ENCODE data around the gene RAB1B. TPM values are rescaled to one million over a fixed set of nuclear protein-coding genes. Genes with fewer than 3 reads are reported as not detected.
A peak's percentile ranks its signal among the peaks of the same experiment; 100 is the strongest.
"Not testable (repeated sequence)": the region's sequence is repeated elsewhere in the genome, so short reads cannot be mapped to it uniquely, and the experiment has no call there.

RAB1B gene
- total RNA-seq, 1 donor from 2014 or later = 139 TPM

GRCh38 chr11:66275396-66275795 is 7.0 kb downstream of the RAB1B start:
- DNase-seq (ENCODE audit: low spot score) = no peak
- H3K27ac Mint-ChIP-seq = no peak overlapping the region
- peaks cover 55% of the 10 kb centered on the region for H3K36me3 Mint-ChIP-seq (ENCODE audit: low read depth)
- H3K9me3 Mint-ChIP-seq = no peaks in the 10 kb centered on the region
- peaks cover 10% of the 10 kb centered on the region for H3K27me3 Mint-ChIP-seq (ENCODE audit: low read depth)
- intact Hi-C loops (cut with micrococcal nuclease) = no loop called here
- H3K4me3 Mint-ChIP-seq (ENCODE audit: low read depth) = no peak overlapping the region
- peaks cover 13% of the 10 kb centered on the region for H3K4me1 Mint-ChIP-seq (ENCODE audit: low read depth)

GRCh38 chr11:66275984-66276612 is 7.7 kb downstream of the RAB1B start:
- Mint-ChIP-seq H3K4me1 (ENCODE audit: low read depth) (peaks cover 11% of the 10 kb centered on the region), H3K27me3 (ENCODE audit: low read depth) (peaks cover 14% of the 10 kb centered on the region), H3K27ac (no peak overlapping the region), H3K4me3 (ENCODE audit: low read depth) (no peak overlapping the region), H3K9me3 (no peaks in the 10 kb centered on the region), H3K36me3 (ENCODE audit: low read depth) (peaks cover 50% of the 10 kb centered on the region)
- intact Hi-C loops (cut with micrococcal nuclease) = no loop called here
- no peak for DNase-seq (ENCODE audit: low spot score)

- H3K4me3 Mint-ChIP-seq (ENCODE audit: low read depth); H3K9me3 Mint-ChIP-seq; DNase-seq (ENCODE audit: low spot score); H3K27ac Mint-ChIP-seq; intact Hi-C loops (cut with micrococcal nuclease): not testable (repeated sequence)
- H3K36me3 Mint-ChIP-seq (ENCODE audit: low read depth) = peaks cover 49% of the 10 kb centered on the region
- peaks cover 14% of the 10 kb centered on the region for H3K27me3 Mint-ChIP-seq (ENCODE audit: low read depth)
- H3K4me1 Mint-ChIP-seq (ENCODE audit: low read depth) = peaks cover 11% of the 10 kb centered on the region
Observed at GRCh38 chr11:66276619-66277018, 8.2 kb downstream of the RAB1B start.

- intact Hi-C loops (cut with micrococcal nuclease); H3K4me3 Mint-ChIP-seq (ENCODE audit: low read depth); H3K9me3 Mint-ChIP-seq; DNase-seq (ENCODE audit: low spot score); H3K27ac Mint-ChIP-seq: not testable (repeated sequence)
- H3K36me3 Mint-ChIP-seq (ENCODE audit: low read depth) = peaks cover 45% of the 10 kb centered on the region
- H3K27me3 Mint-ChIP-seq (ENCODE audit: low read depth) = peaks cover 14% of the 10 kb centered on the region
- peaks cover 12% of the 10 kb centered on the region for H3K4me1 Mint-ChIP-seq (ENCODE audit: low read depth)
Observed at GRCh38 chr11:66277064-66277463, 8.6 kb downstream of the RAB1B start.

- DNase-seq (ENCODE audit: low spot score) = peak; percentile 41
- H3K27me3 Mint-ChIP-seq (ENCODE audit: low read depth) = peaks cover 14% of the 10 kb centered on the region
- no peaks in the 10 kb centered on the region for H3K9me3 Mint-ChIP-seq
- peaks cover 38% of the 10 kb centered on the region for H3K36me3 Mint-ChIP-seq (ENCODE audit: low read depth)
- no peak within 1 kb of the TSS for H3K27ac Mint-ChIP-seq
- peak within 1 kb of the TSS; percentile 68 for H3K4me3 Mint-ChIP-seq (ENCODE audit: low read depth)
- peaks cover 16% of the 10 kb centered on the region for H3K4me1 Mint-ChIP-seq (ENCODE audit: low read depth)
- intact Hi-C loops (cut with micrococcal nuclease) = no loop called here
Observed at GRCh38 chr11:66277471-66278362, 9.3 kb downstream of the RAB1B start, which contains the start of gene CNIH2. Gene CNIH2 (plus strand): TSS chr11:66278175. CDS start chr11:66278457, 282 bp downstream.

GRCh38 chr11:66278363-66279091 is 10.1 kb downstream of the RAB1B start:
- Mint-ChIP-seq H3K36me3 (ENCODE audit: low read depth) (peaks cover 30% of the 10 kb centered on the region), H3K4me3 (ENCODE audit: low read depth) (peak overlapping the region; percentile 68), H3K27ac (no peak overlapping the region), H3K4me1 (ENCODE audit: low read depth) (peaks cover 21% of the 10 kb centered on the region), H3K27me3 (ENCODE audit: low read depth) (peaks cover 14% of the 10 kb centered on the region), H3K9me3 (no peaks in the 10 kb centered on the region)
- DNase-seq (ENCODE audit: low spot score) = no peak
- intact Hi-C loops (cut with micrococcal nuclease) = no loop called here

- intact Hi-C loops (cut with micrococcal nuclease) = no loop called here
- peaks cover 25% of the 10 kb centered on the region for H3K36me3 Mint-ChIP-seq (ENCODE audit: low read depth)
- H3K4me1 Mint-ChIP-seq (ENCODE audit: low read depth) = peaks cover 21% of the 10 kb centered on the region
- no peak for DNase-seq (ENCODE audit: low spot score)
- H3K27me3 Mint-ChIP-seq (ENCODE audit: low read depth) = peaks cover 14% of the 10 kb centered on the region
- peak overlapping the region; percentile 55 for H3K4me3 Mint-ChIP-seq (ENCODE audit: low read depth)
- H3K27ac Mint-ChIP-seq = no peak overlapping the region
- H3K9me3 Mint-ChIP-seq = no peaks in the 10 kb centered on the region
Observed at GRCh38 chr11:66279092-66279734, 10.8 kb downstream of the RAB1B start.

- intact Hi-C loops (cut with micrococcal nuclease) = no loop called here
- H3K9me3 Mint-ChIP-seq = no peaks in the 10 kb centered on the region
- peaks cover 21% of the 10 kb centered on the region for H3K4me1 Mint-ChIP-seq (ENCODE audit: low read depth)
- DNase-seq (ENCODE audit: low spot score) = no peak
- peaks cover 12% of the 10 kb centered on the region for H3K36me3 Mint-ChIP-seq (ENCODE audit: low read depth)
- H3K27ac Mint-ChIP-seq = no peak overlapping the region
- peaks cover 14% of the 10 kb centered on the region for H3K27me3 Mint-ChIP-seq (ENCODE audit: low read depth)
- H3K4me3 Mint-ChIP-seq (ENCODE audit: low read depth) = no peak overlapping the region
Observed at GRCh38 chr11:66280428-66280827, 12.0 kb downstream of the RAB1B start.

- Mint-ChIP-seq H3K9me3 (no peaks in the 10 kb centered on the region), H3K36me3 (ENCODE audit: low read depth) (peaks cover 9% of the 10 kb centered on the region), H3K27me3 (ENCODE audit: low read depth) (peaks cover 14% of the 10 kb centered on the region), H3K27ac (no peak overlapping the region), H3K4me3 (ENCODE audit: low read depth) (no peak overlapping the region), H3K4me1 (ENCODE audit: low read depth) (peaks cover 21% of the 10 kb centered on the region)
- intact Hi-C loops (cut with micrococcal nuclease) = no loop called here
- DNase-seq (ENCODE audit: low spot score) = no peak
Observed at GRCh38 chr11:66281001-66281400, 12.6 kb downstream of the RAB1B start.

GRCh38 chr11:66281776-66282467 is 13.5 kb downstream of the RAB1B start:
- intact Hi-C loops (cut with micrococcal nuclease) = loop anchor here (1.0 kb wide), 1 partner anchor 60 kb away; no protein-coding TSS in a partner anchor
- no peak overlapping the region for H3K27ac Mint-ChIP-seq
- peaks cover 6% of the 10 kb centered on the region for H3K36me3 Mint-ChIP-seq (ENCODE audit: low read depth)
- H3K27me3 Mint-ChIP-seq (ENCODE audit: low read depth) = peaks cover 14% of the 10 kb centered on the region
- H3K4me1 Mint-ChIP-seq (ENCODE audit: low read depth) = peaks cover 22% of the 10 kb centered on the region
- H3K9me3 Mint-ChIP-seq = no peaks in the 10 kb centered on the region
- no peak for DNase-seq (ENCODE audit: low spot score)
- H3K4me3 Mint-ChIP-seq (ENCODE audit: low read depth) = no peak overlapping the region

- peaks cover 14% of the 10 kb centered on the region for H3K27me3 Mint-ChIP-seq (ENCODE audit: low read depth)
- no peak overlapping the region for H3K4me3 Mint-ChIP-seq (ENCODE audit: low read depth)
- H3K36me3 Mint-ChIP-seq (ENCODE audit: low read depth) = peaks cover 3% of the 10 kb centered on the region
- intact Hi-C loops (cut with micrococcal nuclease) = loop anchor here (1.0 kb wide), 1 partner anchor 60 kb away; no protein-coding TSS in a partner anchor
- peak; percentile 97 for DNase-seq (ENCODE audit: low spot score)
- H3K4me1 Mint-ChIP-seq (ENCODE audit: low read depth) = peaks cover 26% of the 10 kb centered on the region
- no peaks in the 10 kb centered on the region for H3K9me3 Mint-ChIP-seq
- H3K27ac Mint-ChIP-seq = no peak overlapping the region
Observed at GRCh38 chr11:66282468-66283455, 14.3 kb downstream of the RAB1B start.
